Activated CD8-positive, alpha-beta memory T cell treated with anti-CD3 and anti-CD28 coated beads for 24 hours (primary cell): ENCODE measurements around the gene LEFTY2.
A peak's percentile ranks its signal among the peaks of the same experiment; 100 is the strongest.

Experiments
- DNase-seq: peaks from one replicate; pipeline ENCODE4 v3.0.0-alpha.2; 2020

Gene LEFTY2

GRCh38 chr1:225928186-225929175 lies 12.5 kb downstream of the LEFTY2 start:
- DNase-seq, result no peak

GRCh38 chr1:225926551-225927113 lies 14.4 kb downstream of the LEFTY2 start:
- no peak for DNase-seq

GRCh38 chr1:225923692-225924555 lies 17.1 kb downstream of the LEFTY2 start, which contains the start of gene PYCR2:
TSS of gene PYCR2 (minus strand) at chr1:225924250. CDS start at chr1:225924110, 140 bp downstream.
- DNase-seq, result peak; percentile 97

GRCh38 chr1:225923381-225923691 lies 17.7 kb downstream of the LEFTY2 start:
- no peak for DNase-seq

- no peak for DNase-seq
Observed at GRCh38 chr1:225921734-225922709, 19.0 kb downstream of the LEFTY2 start.

- no peak for DNase-seq
Observed at GRCh38 chr1:225919906-225920305, 21.1 kb downstream of the LEFTY2 start.

GRCh38 chr1:225918280-225918679 lies 22.7 kb downstream of the LEFTY2 start:
- no peak for DNase-seq

GRCh38 chr1:225917536-225917935 lies 23.5 kb downstream of the LEFTY2 start:
- no peak for DNase-seq

- DNase-seq, result no peak
Observed at GRCh38 chr1:225917101-225917500, 23.9 kb downstream of the LEFTY2 start.

- DNase-seq, result no peak
Observed at GRCh38 chr1:225915538-225915991, 25.5 kb downstream of the LEFTY2 start.

- DNase-seq, result no peak
Observed at GRCh38 chr1:225914947-225915346, 26.1 kb downstream of the LEFTY2 start.

GRCh38 chr1:225914391-225914790 lies 26.6 kb downstream of the LEFTY2 start:
- no peak for DNase-seq

- DNase-seq, result peak; percentile 91
Observed at GRCh38 chr1:225911191-225912130, 29.6 kb downstream of the LEFTY2 start.

GRCh38 chr1:225909477-225909876 lies 31.5 kb downstream of the LEFTY2 start:
- no peak for DNase-seq

GRCh38 chr1:225908773-225909172 lies 32.2 kb downstream of the LEFTY2 start:
- DNase-seq, result no peak

GRCh38 chr1:225908013-225908640 lies 32.9 kb downstream of the LEFTY2 start:
- DNase-seq, result no peak

- DNase-seq, result no peak
Observed at GRCh38 chr1:225907341-225907740, 33.7 kb downstream of the LEFTY2 start.

GRCh38 chr1:225906467-225906866 lies 34.6 kb downstream of the LEFTY2 start:
- no peak for DNase-seq

- no peak for DNase-seq
Observed at GRCh38 chr1:225903623-225904022, 37.4 kb downstream of the LEFTY2 start.
